Testis (tissue), 2 donors: Measurements from ENCODE around the gene CACNA1C.

Experiments used
- CTCF ChIP-seq, 3 experiments: fragments of 450-650 bp in 2 of 3; fragments of 200-600 bp in 1 of 3; sonication (generic) in 1 of 3; IDR thresholded peaks; one replicate each; pipeline ENCODE4 v1.5.1; 2016 to 2019; ENCODE audit warnings: antibody characterized with exemption in 3 of 3, mild to moderate bottlenecking in 2 of 3, moderate library complexity in 1 of 3
- POLR2A ChIP-seq: fragments of 450-650 bp; IDR thresholded peaks from one replicate; pipeline ENCODE4 v1.6.1; 2017; ENCODE audit warnings: antibody characterized with exemption, mild to moderate bottlenecking, moderate library complexity

GRCh38 chr12:2198542-2198941 lies 145.8 kb downstream of the CACNA1C start:
- TF ChIP-seq CTCF (IDR thresholded peaks at IDR 0.05), result no peak
- TF ChIP-seq POLR2A, result no peak
